BE2C (cell line): ENCODE measurements around the gene PRDM16.

Experiments
- DNase-seq: peaks from one replicate; pipeline ENCODE4 v3.0.0-alpha.2; 2020
- H3K27me3 ChIP-seq: fragments of 250-450 bp; sonication (Bioruptor Pico); 2 replicates; pipeline ENCODE4 v1.5.1; 2020; ENCODE audit warnings: mild to moderate bottlenecking
- H3K36me3 ChIP-seq: fragments of 250-450 bp; sonication (Bioruptor Pico); 2 replicates; pipeline ENCODE4 v1.5.1; 2020; ENCODE audit warnings: mild to moderate bottlenecking
- H3K4me1 ChIP-seq: fragments of 250-450 bp; sonication (Bioruptor Pico); 2 replicates; pipeline ENCODE4 v1.5.1; 2020
- H3K4me3 ChIP-seq: 2 replicates; pipeline ENCODE4 v1.5.1; 2011; ENCODE audit warnings: low read depth, low read length
- H3K9me3 ChIP-seq: fragments of 250-450 bp; sonication (Bioruptor Pico); 2 replicates; pipeline ENCODE4 v1.5.1; 2020
- CTCF ChIP-seq: IDR thresholded peaks from 2 replicates; pipeline ENCODE4 v1.5.1; 2012; ENCODE audit warnings: mild to moderate bottlenecking, low read depth, low read length

PRDM16 gene

GRCh38 chr1:3375245-3375644 lies 306.2 kb downstream of the PRDM16 start:
- no peaks in the 10 kb centered on the region for H3K9me3 ChIP-seq
- no peak for TF ChIP-seq CTCF
- H3K4me3 ChIP-seq = no peak overlapping the region
- DNase-seq = no peak
- H3K27me3 ChIP-seq = peaks cover 10% of the 10 kb centered on the region; the same call in 1 of the 2 replicates
- no peaks in the 10 kb centered on the region for H3K4me1 ChIP-seq
- H3K36me3 ChIP-seq = no peaks in the 10 kb centered on the region

DNA sequence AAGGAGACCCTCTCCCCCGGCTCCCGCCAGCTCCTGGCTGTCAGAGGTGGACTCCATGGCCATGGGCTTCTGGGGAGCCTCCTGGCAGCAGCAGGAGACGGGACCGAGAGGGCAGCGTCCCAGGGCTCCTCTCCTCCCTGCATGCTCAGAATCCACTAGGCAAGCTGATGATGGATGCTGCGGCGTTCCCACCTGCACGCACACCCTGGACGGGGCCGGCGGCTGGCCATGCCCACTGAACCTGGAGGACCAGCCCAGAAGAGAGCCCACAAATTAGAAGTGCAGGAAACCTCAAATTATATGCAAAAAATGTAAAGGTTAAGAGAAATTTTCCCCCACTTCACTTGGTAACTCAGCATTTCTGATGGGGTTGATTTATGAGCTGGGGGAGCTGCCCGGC lies 308.2 kb downstream of the PRDM16 start:
- TF ChIP-seq CTCF = no peak
- H3K9me3 ChIP-seq = no peaks in the 10 kb centered on the region
- no peak for DNase-seq
- H3K4me3 ChIP-seq = no peak overlapping the region
- no peaks in the 10 kb centered on the region for H3K4me1 ChIP-seq
- H3K27me3 ChIP-seq = peaks cover 10% of the 10 kb centered on the region; the same call in 1 of the 2 replicates
- no peaks in the 10 kb centered on the region for H3K36me3 ChIP-seq

DNA sequence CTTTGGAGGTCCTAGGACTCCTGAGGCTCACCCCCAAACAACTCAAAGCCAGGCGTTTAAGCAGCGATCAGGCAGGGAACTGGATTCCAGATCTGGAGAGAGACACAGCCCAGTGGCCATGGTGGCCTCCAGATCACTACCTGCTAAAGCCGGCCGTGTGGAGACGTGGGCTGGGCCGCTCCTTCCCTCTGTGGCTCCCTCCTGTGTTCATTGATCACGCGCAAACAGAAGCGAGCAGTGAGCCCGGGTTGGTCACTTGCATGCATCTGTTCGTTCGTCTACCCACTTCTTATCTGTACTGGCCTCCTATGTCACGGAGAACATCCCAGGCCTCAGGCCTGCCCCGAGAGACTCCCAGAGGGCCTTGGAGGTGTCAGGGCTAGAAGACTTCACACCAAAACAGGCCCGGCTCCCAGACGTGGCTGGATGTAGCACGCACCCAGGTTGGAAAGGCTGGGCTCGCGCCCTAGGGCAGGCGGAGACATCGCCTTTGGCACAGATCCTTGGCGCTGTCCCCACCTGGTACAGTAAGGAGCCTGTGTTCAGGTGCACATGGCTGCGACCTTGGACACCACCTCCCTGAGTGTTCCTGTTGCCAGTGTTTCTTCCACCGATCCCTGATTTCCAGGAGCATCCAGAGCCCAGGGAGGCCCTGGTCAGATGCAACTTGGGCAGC lies 308.7 kb downstream of the PRDM16 start:
- peaks cover 10% of the 10 kb centered on the region; the same call in 1 of the 2 replicates for H3K27me3 ChIP-seq
- H3K36me3 ChIP-seq = no peaks in the 10 kb centered on the region
- no peaks in the 10 kb centered on the region for H3K9me3 ChIP-seq
- H3K4me1 ChIP-seq = no peaks in the 10 kb centered on the region
- H3K4me3 ChIP-seq = no peak overlapping the region
- TF ChIP-seq CTCF = no peak
- no peak for DNase-seq

DNA sequence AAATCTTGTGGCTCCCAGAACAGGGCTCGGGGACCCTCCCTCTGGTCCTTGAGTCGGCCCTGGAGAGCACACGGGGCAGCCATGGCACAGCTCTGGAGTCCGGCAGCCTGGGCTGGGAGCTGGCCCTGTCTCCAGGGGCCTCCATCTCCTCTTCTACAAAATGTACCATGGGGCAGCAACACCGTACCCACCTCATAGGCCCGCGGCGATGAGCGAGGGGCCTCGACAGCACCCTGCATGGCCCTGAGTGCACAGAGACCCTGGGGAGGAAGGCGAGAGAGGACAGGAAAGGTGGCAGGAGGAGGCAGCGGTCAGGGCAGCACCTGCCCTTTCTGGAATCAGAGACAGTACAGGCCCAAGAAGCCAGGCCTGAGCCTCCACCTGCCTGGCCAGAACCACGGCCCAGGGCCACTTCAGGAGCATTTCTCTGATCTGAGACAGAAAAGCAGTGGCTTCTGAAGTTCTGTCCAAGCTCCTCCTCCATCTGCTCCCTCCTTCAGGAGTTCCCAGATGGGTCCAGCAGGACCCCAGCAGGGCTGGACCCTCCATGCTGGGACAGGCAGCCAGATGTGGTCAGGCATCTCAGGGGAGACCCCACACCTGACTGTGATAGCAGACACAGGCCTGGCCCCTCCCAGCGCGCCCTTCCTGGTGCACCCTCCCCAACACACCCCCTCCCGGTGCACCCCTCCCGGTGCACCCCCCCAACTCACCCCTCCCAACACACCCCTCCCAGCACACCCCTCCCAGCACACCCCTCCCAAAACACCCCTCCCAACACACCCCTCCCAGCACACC lies 309.6 kb downstream of the PRDM16 start:
- H3K27me3 ChIP-seq = peaks cover 8% of the 10 kb centered on the region; the same call in 1 of the 2 replicates
- H3K4me1 ChIP-seq = no peaks in the 10 kb centered on the region

GRCh38 chr1:3379934-3380333 lies 310.9 kb downstream of the PRDM16 start:
- peaks cover 9% of the 10 kb centered on the region for H3K27me3 ChIP-seq
- no peak for DNase-seq
- no peak for TF ChIP-seq CTCF
- H3K9me3 ChIP-seq = no peaks in the 10 kb centered on the region
- H3K4me1 ChIP-seq = no peaks in the 10 kb centered on the region
- H3K36me3 ChIP-seq = no peaks in the 10 kb centered on the region
- H3K4me3 ChIP-seq = no peak overlapping the region

More for the DNA sequence above, 309.6 kb downstream of the PRDM16 start:
- Histone ChIP-seq H3K36me3 (no peaks in the 10 kb centered on the region), H3K9me3 (no peaks in the 10 kb centered on the region), H3K4me3 (no peak overlapping the region)
- DNase-seq = no peak
- TF ChIP-seq CTCF = no peak

GRCh38 chr1:3380469-3380868 lies 311.5 kb downstream of the PRDM16 start:
- Histone ChIP-seq H3K9me3 (no peaks in the 10 kb centered on the region), H3K36me3 (no peaks in the 10 kb centered on the region), H3K27me3 (peaks cover 11% of the 10 kb centered on the region), H3K4me1 (no peaks in the 10 kb centered on the region), H3K4me3 (no peak overlapping the region)
- no peak for TF ChIP-seq CTCF
- no peak for DNase-seq
